ENCODE measurements around the gene TSHZ2.

TSHZ2 gene

GRCh38 chr20:53030061-53030460, 57.9 kb downstream of the TSHZ2 start:
- no peak for DNase-seq

DNA sequence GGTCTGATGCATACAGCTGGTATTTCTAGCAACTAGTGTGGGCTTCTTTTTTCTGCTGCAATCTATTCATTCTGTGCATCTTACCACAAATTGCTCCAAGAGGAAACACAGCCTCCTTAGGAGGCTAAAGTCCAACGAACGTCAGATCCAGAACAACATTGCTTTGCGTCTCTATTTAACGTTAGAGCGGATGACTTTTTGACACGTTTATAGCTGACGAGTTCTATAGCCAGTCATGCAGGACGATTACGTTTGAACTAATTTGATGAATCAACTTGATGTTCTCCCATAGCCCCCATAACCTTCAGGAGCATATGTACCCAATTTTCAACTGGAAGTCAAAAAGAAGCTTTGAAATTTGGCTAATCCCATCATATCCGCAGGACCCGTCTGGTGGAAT, 59.9 kb downstream of the TSHZ2 start:
- DNase-seq: no peak

GRCh38 chr20:53032478-53032932, 60.3 kb downstream of the TSHZ2 start:
- no peak for DNase-seq

DNA sequence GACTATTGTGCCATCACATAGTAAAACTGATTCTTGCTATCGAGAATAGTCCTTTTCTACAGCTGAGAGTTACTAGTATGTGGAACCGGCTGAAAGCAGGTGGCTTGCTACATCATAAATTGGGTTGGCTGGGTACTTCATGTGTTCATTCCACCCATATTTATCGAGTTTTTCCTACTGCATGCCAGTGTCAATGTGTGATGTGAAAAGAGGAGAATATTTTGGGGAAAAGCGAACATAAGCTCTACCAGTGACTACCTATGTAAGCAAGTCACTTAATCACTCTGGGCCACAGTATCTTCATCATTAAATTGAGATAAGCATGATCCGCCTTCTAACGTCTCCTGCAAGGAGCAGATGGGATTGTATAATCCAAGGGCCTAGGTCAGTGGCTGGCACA, 61.0 kb downstream of the TSHZ2 start:
- DNase-seq: no peak

GRCh38 chr20:53034899-53035298, 62.7 kb downstream of the TSHZ2 start:
- DNase-seq: no peak

DNA sequence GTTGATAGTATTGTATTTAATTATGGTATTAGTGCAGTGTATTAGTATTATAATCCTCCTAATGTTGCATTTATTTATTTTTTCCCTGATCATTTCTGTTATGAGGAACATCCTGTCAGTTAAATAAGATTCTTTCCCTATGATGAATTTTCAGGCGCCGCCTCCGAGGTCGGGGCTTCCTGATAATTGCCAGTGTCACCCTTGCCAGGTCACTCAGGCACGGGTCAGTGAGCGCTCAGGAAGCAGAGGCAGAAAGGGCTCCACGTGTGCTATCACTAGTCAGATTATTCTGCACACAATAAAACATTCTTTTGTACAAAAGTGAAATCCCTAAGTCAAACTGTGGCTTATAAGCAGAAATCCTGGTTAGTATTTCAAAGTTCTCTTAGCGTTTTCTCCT, 64.8 kb downstream of the TSHZ2 start:
- peak; percentile 21 for DNase-seq

- DNase-seq: peak; percentile 37
Observed at GRCh38 chr20:53037621-53038020, 65.5 kb downstream of the TSHZ2 start.

DNA sequence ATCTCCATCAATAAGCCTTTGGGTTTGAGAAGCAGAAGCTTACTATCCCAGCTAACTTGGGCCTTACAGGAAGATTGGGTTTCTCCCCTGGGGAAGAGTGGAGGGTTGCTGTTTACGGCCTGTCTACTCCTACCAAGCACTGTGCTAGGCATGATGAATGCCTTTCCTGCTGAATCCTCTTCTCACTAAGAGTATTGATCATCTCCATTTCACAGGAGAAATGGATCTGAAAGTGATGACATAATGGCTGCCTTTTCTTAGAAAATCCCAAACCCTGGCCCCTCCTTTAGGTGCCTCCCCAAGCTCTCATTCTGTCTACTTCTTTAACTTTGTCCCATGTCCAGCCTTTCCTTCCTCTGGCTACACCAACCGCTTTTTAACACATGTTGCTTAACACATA, 66.1 kb downstream of the TSHZ2 start:
- no peak for DNase-seq

DNA sequence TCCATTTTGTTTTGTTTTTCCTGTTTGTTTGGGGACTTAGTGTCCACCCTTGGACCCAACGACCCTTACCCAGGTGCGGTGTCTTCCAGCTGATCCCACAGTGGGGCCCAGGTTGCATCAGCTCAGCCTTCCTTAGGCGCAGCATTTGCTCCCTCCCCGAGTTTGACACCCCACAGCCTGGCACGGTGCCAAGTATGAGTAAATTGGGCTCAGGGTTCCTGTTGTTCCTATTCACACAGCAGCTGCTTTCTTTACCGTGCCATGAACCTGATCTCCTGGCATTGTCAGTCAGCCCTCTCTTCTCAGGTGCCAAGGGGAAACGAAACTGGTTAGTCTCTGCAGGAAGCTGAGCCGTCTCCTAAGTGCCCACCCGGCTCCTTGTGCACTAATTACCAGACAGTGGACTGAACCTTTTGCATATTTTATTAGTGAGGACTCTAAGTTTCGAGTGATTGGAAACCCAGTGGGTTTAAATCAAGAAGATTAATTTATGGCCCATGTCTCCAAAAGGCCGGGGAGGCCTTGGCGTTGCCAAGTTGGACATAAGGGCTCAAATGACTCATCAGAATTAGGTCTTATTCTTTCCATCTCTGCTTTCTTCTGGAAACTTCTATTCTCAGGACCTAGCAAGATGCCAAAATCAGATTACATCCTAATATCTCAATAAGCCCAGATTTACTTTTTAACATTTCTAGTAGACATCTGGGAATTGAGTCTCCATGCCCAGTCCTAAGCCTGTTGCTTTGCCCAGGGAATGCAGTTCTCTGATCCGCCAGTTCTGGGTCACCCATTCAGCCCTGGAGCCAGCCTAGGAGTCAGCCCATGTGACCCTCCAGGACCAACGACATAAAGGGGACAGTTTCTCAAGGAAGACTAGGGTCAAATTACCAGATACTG, 68.8 kb downstream of the TSHZ2 start:
- DNase-seq: no peak

DNA sequence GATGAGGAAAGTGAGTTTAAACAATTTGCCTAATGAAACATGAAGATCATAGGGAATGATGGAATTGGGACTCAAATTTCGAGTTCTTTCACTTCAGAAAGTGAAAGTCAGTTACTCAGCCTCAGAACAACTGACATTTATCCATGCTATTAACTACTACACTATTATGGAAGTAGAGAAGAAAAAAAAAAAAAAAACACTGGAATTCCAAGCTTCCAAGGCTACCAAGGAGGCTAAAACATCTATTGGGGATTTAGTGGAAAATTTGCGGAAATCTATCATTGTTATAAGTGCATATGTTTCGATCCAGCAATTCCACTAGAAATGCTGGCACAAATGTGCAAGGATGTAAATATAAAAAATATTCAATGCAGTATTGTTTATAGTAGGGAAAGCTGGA, 70.4 kb downstream of the TSHZ2 start:
- no peak for DNase-seq

- DNase-seq: no peak
Observed at GRCh38 chr20:53044296-53044695, 72.1 kb downstream of the TSHZ2 start.

DNA sequence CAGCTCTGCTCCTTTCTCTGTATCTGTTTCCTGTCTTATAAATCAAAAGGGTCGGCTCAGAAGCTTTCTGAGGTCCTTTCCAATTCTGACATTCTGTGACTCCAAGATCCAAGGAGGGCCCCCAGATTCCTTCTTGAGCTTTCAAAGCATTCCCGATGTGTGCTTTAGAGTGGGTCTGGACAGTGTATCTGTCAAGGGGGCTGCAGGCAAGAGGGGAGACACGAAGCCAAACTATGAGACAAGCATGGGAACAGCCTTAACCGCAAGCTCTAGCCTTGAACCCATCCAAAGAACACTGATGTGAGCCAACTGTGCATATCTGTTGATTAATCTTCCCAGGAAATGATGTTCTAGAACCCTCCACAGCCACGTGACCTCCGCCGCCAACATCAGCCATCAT, 73.8 kb downstream of the TSHZ2 start:
- no peak for DNase-seq

DNA sequence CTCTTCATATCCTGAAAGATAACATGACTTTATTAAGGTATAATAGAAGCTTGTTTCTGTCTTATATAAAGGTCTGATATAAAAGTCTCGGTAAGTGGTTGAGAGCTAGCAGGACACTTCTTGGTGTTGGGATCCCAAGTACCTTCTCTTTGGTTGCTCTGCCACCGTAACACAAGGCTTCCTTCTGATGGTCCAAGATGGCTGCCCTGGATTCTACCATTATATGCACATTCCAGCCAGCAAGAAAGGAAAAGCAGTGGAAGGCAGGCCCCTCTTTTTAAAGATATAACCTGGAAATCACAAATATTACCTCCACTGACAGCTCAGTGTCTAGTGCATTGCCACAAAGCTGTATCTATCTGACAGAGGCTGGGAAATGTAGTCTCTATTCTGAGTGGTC, 75.0 kb downstream of the TSHZ2 start:
- no peak for DNase-seq

DNA sequence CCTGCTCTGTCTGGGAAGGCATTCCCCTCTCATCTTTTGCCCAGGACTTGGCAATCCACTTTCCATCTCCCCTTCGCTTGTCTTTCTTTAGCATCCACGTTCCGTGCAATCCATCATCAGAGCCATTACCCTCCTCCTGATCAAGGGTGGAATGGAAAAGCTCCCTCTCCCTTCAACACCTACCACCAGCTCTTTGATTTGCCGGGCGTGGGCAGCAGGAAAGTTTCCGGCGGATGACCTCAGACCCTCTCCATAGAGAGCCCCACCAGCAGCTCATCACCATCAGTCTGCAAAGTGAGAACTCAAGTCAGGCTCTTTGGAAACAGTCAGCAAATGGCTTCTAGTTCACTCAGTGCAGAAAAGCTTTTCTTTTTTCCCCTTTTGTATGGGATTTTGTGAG, 76.2 kb downstream of the TSHZ2 start:
- DNase-seq: no peak

DNA sequence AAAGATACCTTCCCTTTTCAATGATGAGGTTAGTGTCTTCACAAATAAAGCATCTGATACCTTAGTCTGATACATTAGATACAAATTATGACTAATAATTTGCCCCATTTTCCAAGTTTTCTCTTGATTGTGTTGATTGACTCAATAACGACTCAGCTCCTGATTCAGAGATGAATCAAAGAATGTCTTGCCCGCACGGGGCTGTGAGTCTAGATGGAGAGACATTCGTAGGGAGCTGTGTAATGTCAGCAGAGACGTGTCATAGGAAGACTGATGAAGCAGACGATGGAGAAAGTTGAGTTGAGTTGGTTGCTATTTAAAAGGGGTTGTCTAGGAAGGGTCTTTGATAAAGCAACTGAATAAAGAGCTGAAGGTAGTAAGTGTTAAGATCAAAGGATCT, 78.2 kb downstream of the TSHZ2 start:
- no peak for DNase-seq

DNA sequence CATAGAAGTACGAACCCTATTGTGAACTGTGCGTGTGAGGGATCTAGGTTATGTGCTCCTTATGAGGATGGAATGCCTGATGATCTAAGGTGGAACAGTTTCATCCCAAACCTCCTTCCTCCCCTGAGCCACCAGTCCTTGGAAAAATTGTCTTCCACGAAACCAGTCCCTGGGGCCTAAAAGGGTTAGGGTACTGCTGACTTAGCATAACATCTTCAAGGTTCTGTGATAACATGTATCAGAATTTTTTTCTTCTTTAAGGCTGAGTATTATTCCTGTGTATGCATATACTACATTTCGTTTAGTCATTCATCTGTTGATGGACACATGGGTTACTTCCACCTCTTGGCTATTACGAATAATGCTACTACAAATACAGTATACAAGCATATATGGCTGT, 80.2 kb downstream of the TSHZ2 start:
- no peak for DNase-seq

GRCh38 chr20:53053595-53053994, 81.4 kb downstream of the TSHZ2 start:
- DNase-seq: no peak

DNA sequence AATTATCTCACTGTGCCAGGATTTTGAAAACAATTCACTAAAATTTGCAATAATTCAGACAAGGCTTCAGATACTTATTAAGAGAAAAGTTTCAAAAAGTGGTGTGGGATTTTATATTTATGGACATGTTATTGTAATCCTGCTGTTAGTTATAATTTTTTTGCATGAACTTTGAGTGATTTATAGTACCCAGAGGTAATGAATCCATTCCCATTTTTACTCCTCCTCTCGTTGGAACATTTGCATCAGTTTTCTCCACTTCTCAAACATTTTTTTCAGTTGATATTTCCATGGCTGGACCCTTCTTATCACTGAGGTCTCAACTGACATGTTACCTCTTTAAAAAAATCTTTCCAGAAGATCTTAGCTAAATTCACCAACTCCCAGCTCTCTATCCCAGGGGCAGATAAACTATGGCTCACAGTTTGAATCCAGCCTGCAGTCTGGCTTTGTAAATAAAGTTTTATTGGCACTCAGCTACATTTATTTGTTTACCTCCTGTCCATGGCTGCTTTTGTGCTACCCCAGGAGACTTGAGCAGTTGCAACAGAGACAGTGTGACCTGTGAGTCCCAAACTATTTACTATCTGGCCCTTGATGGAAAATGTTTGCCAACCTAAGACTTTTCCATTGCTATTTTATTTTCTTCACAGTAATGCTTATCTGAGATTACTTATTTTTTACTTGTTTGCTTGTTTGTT, 83.4 kb downstream of the TSHZ2 start:
- DNase-seq: no peak

GRCh38 chr20:53057579-53057978, 85.4 kb downstream of the TSHZ2 start:
- no peak for DNase-seq

DNA sequence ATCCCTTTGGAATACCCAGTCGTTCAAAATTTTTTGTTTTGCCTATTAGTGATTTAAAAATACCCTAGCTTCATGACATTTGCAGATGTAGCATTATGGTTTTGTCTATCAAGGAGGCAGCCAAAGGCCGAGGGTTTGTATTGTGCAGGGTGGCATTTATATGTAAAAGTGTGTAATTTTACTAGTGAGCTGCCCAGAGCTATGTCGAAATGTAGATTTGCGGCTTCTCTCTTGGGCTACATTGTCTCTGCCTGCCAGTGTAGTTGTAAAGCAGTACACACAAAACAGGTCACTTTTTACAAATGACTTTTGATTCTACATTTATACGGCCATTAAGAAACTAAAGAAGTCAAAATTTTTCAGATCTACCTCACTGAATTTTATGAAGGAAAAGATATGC, 87.7 kb downstream of the TSHZ2 start:
- DNase-seq: no peak

GRCh38 chr20:53061192-53062108, 89.3 kb downstream of the TSHZ2 start:
- no peak for DNase-seq

- DNase-seq: no peak
Observed at GRCh38 chr20:53064935-53065334, 92.8 kb downstream of the TSHZ2 start.

DNA sequence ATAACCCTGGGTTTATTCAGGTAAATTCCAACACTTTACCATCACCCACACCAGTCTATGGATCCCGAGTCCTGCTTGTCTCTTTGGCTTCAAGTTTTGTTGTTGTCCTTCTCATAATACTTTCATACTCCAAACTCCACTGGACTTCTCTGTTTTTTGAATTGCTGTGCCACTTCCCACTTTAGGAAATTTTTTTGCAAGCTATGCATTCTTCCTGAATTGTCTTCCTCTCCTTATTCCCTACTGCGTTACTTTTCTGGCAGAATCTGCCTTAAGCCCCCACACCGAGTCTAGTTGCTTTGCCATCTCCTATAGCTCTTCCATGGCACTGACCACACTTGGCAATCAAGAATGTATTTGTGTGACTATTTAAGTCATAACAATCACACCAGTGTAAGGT, 96.1 kb downstream of the TSHZ2 start:
- DNase-seq: no peak

All from retina (tissue), 1 donor.